ENCODE data around the gene KLF11.
"Not testable (repeated sequence)": the region's sequence is repeated elsewhere in the genome, so short reads cannot be mapped to it uniquely, and the experiment has no call there.

The KLF11 gene

DNA sequence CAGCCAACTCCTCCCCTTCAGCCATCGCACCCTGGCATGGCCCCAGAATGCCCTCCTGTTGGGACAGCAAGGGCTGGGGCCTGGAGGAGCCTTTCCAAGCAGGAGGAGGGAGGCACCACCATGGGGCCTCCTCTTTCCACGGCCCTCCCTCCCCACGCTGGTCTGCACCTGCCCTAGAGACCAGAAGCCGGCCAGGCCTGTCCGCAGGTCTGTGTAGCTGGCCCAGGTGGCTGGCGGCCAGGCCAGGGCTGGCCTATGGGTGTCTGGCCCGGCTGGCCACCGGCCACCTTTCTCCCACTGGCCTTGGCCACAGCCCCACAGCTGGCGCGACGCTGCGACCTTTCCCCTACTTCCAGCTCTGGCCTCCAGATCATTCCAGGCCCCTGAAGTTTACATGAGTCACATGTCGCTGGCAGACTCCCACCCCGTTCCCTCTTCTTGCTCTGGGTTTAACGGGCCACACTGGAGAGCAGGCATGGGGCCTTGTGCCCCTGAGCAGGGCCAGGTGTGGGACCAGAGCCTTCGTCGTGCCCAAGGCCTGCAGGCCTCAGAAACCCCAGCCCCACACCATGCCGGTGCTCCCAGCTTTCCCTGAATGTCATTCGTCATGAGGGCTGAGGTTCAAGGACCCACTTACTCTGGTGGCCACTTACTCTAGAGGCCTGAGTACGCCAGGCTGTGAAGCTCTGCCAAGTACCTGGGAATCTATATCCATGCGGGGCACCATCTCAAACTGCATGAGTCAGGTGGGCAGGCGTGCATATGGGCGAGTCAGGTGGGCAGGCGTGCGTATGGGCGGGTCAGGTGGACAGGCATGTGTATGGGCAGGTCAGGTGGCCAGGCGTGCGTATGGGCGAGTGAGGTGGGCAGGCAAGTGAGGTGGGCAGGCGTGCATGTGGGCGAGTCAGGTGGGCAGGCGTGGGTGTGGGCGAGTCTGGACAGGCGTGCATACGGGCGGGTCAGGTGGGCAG lies 33.3 kb upstream of the KLF11 start:
- no peak for DNase-seq

DNA sequence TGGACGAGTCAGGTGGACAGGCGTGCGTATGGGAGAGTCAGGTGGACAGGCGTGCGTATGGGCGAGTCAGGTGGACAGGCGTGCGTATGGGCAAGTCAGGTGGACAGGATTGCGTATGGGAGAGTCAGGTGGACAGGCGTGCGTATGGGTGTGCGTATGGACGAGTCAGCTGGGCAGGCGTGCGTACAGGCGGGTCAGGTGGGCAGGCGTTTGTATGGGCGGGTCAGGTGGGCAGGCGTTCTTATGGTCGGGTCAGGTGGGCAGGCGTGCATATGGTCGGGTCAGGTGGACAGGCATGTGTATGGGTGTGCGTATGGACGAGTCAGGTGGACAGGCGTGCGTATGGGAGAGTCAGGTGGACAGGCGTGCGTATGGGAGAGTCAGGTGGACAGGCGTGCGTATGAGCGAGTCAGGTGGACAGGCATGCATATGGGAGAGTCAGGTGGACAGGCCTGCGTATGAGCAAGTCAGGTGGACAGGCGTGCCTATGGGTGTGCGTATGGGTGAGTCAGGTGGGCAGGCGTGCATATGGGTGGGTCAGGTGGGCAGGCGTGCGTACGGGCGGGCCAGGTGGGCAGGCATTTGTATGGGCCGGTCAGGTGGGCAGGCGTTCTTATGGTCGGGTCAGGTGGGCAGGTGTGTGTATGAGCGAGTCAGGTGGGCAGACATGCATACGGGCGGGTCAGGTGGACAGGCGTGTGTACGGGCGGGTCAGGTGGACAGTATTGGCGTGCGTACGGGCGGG lies 32.3 kb upstream of the KLF11 start:
- not testable (repeated sequence) for DNase-seq

DNA sequence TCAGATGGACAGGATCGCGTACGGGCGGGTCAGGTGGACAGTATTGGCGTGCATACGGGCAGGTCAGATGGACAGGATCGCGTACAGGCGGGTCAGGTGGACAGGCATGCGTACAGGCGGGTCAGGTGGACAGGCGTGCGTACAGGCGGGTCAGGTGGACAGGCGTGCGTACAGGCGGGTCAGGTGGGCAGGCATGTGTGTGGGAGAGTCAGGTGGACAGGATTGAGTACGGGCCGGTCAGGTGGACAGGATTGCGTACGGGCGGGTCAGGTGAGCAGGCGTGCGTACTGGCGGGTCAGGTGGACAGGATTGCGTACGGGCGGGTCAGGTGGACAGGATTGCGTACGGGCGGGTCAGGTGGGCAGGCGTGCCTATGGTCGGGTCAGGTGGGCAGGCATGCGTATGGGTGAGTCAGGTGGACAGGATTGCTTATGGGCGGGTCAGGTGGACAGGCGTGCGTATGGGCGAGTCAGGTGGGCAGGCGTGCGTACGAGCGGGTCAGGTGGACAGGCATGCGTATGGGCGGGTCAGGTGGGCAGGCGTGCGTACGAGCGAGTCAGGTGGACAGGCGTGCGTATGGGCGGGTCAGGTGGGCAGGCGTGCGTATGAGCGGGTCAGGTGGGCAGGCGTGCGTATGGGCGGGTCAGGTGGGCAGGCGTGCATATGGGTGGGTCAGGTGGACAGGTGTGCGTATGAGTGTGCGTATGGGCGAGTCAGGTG lies 31.6 kb upstream of the KLF11 start:
- not testable (repeated sequence) for DNase-seq

DNA sequence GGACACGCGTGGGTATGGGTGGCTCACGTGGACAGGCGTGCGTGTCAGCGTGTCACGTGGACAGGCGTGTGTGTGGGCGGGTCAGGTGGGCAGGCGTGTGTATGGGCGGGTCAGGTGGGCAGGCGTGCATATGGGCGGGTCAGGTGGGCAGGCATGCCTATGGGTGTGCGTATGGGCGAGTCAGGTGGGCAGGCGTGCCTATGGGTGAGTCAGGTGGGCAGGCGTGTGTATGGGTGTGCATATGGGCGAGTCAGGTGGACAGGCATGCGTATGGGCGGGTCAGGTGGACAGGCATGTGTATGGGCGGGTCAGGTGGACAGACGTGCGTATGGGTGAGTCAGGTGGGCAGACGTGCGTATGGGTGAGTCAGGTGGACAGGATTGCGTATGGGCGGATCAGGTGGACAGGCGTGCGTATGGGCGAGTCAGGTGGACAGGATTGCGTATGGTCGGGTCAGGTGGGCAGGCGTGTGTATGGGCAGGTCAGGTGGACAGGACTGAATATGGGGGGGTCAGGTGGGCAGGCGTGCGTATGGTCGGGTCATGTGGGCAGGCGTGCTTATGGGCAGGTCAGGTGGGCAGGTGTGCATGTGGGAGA lies 30.9 kb upstream of the KLF11 start:
- not testable (repeated sequence) for DNase-seq

DNA sequence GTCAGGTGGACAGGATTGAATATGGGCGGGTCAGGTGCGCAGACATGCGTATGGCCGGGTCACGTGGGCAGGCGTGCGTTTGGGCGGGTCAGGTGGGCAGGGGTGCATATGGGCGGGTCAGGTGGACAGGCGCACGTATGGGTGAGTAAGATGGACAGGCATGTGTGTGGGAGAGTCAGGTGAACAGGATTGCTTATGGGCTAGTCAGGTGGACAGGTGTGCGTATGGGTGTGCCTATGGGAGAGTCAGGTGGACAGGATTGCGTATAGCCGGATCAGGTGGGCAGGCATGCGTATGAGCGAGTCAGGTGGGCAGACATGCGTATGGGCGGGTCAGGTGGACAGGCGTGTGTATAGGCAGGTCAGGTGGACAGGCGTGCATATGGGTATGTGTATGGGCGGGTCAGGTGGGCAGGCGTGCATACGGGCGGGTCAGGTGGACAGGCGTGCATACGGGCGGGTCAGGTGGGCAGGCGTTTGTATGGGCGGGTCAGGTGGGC lies 30.3 kb upstream of the KLF11 start:
- DNase-seq: no peak

DNA sequence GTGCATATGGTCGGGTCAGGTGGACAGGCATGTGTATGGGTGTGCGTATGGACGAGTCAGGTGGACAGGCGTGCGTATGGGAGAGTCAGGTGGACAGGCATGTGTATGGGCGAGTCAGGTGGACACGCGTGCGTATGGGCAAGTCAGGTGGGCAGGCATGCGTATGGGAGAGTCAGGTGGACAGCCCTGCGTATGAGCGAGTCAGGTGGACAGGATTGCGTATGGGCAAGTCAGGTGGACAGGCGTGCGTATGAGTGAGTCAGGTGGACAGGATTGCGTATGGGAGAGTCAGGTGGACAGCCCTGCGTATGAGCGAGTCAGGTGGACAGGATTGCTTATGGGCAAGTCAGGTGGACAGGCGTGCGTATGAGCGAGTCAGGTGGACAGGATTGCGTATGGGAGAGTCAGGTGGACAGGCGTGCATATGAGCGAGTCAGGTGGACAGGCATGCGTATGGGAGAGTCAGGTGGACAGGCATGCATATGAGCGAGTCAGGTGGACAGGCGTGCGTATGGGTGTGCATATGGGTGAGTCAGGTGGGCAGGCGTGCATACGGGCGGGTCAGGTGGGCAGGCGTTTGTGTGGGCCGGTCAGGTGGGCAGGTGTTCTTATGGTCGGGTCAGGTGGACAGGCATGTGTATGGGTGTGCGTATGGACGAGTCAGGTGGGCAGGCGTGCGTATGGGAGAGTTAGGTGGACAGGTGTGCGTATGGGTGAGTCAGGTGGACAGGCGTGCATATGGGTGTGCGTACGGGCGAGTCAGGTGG lies 29.5 kb upstream of the KLF11 start:
- DNase-seq: not testable (repeated sequence)

DNA sequence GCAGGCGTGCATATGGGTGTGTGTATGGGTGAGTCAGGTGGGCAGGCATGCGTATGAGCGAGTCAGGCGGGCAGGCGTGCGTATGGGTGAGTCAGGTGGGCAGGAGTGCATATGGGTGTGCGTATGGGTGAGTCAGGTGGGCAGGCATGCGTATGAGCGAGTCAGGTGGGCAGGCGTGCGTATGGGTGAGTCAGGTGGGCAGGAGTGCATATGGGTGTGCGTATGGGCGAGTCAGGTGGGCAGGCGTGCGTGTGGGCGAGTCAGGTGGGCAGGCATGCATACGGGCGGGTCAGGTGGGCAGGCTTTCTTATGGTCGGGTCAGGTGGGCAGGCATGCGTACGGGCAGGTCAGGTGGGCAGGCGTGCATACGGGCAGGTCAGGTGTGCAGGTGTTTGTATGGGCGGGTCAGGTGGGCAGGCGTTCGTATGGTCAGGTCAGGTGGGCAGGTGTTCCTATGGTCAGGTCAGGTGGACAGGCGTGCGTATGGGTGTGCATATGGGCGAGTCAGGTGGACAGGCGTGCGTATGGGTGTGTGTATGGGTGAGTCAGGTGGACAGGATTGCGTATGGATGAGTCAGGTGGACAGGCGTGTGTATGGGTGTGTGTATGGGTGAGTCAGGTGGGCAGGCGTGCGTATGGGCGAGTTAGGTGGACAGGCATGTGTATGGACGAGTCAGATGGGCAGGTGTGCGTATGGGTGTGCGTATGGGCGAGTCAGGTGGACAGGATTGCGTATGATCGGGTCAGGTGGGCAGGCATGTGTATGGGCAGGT lies 28.7 kb upstream of the KLF11 start:
- DNase-seq: no peak

DNA sequence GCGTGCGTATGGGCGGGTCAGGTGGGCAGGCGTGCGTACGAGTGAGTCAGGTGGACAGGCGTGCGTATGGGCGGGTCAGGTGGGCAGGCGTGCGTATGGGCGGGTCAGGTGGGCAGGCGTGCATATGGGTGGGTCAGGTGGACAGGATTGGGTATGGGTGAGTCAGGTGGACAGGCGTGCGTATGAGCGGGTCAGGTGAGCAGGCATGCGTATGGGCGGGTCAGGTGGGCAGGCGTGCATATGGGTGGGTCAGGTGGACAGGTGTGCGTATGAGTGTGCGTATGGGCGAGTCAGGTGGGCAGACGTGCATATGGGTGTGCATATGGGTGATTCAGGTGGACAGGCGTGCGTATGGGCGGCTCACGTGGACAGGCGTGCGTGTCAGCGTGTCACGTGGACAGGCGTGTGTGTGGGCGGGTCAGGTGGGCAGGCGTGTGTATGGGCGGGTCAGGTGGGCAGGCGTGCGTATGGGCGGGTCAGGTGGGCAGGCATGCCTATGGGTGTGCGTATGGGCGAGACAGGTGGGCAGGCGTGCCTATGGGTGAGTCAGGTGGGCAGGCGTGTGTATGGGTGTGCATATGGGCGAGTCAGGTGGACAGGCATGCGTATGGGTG lies 27.9 kb upstream of the KLF11 start:
- not testable (repeated sequence) for DNase-seq

DNA sequence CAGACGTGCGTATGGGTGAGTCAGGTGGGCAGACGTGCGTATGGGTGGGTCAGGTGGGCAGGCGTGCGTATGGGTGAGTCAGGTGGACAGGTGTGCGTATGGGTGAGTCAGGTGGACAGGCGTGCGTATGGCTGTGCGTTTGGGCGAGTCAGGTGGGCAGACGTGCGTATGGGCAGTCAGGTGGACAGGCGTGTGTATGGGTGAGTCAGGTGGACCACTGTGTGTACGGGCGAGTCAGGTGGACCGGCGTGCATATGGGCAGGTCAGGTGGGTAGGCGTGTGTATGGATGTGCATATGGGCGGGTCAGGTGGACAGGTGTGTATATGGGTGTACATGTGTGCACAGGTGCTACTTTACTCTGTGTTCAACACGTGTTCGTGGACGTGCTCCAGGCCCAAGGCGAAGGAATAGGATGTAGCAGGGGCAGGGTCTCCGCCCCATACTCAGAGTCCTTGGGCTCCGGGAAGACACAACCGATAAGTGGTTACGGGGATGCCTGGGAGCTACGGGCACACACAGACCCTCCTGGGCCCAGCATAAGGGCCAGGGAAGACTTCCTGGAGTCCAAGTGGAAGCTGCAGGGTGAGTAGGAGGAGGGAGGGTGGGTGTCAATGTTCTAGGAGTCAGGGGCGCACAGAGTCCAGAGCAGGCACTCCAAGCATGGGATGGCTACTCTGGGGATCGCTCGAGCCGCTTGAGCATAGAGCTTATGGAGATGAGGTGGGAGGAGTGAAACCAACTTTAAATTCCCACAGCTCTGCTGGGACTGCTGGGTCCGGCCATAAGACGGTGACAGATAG lies 27.1 kb upstream of the KLF11 start:
- DNase-seq: no peak

DNA sequence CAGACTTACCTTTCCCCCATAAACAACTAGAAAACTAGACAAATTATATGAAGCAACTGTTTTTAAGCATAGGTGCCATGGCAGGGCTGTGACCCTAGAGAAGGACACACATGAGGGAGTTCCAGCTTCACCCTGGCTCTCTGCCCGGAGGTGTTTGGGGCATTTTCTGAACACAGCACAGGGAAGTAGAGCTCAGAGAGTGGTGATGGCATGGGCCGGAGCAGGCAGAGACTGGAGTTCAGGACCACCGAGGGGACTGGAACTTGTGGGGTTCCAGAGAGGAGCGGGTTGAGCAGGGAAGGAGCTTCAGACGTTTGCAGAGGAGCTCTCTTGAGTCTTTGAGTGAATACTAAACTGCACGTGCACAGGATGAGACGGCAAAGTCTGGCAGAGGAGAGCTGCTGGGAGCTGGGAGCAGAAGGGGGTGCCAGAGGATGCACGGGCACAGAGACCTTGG lies 26.5 kb upstream of the KLF11 start:
- no peak for DNase-seq

DNA sequence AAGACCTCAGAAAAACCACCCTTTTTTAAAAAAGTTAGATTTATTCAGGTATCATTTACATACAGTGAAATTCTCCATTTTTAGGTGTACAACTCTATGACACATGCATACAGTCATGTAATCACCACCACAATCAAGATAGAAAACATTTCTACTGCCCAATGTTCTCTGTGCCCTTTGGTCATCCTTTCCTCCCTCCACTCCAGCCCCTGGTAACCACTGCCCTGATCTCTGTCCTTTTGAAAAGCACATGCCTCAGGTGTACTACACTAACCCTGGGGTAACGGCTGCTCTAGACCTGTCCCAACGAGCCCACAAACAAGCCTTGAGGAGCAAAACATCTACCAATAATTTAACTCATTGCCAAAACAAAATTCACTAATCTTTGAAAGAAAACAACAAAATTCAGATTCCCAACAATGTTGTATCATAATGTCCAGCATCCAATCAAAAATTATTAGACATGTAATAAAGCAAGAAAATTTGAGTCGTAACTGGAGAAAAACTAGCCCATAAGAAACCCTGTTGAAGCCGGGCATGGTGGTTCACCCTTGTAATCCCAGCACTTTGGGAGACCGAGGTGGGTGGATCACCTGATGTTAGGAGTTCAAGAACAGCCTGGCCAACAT lies 25.9 kb upstream of the KLF11 start:
- DNase-seq: no peak

DNA sequence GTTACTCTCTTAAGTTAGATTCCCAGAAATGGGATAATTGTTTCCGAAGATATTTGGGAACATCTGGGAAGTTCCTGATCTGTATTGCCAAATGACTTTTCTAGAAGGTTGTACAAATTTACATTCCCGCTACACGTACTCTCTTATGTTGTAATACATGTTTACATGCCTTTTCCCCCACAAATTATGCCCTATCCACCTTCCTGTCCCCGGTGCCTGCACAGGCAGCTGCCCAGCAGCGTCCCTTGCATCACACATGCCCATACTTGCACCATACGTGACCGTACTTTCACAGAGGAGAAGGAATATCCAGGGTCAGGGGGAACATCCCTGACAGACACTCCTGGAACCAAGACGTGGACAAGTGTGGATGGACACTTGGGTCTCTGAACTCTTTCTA lies 24.2 kb upstream of the KLF11 start:
- no peak for DNase-seq

DNA sequence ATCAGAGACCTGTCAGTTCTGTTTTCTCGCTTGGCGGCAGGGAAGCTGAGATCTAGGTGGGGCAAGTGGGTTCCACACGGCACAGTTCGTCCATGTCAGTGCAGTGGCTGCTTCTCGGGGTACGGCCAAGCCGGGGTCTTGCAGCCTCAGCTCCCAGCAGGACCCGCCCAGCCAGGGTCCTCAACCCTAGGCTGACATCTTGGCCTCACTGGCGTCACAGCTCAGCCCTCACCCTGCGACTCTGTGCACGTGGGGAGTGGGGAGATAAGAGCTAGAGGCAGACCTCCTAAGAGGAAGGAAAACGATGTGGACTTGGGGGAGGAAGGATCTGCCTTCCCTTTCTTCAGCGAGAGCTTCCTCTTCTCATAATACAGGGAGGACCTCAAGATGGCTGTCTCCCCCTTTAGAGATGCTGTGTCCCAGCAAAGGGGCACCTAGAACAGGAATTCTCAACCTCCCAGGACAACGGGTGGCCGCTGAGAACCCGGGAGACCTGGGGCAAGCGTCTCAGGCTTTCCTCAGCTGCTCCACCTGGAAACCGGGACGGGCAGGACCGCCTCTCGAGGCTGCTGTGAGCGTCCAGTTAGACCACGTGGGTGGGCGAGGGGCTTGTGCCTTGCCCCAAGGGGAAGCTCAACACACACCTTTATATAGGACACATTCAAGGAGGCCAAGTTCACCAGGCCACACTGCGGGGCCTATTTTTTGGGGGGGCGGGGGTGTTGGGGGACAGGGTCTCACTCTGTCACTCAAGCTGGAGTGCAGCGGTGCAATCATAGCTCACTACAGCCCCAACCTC lies 23.5 kb upstream of the KLF11 start:
- no peak for DNase-seq

DNA sequence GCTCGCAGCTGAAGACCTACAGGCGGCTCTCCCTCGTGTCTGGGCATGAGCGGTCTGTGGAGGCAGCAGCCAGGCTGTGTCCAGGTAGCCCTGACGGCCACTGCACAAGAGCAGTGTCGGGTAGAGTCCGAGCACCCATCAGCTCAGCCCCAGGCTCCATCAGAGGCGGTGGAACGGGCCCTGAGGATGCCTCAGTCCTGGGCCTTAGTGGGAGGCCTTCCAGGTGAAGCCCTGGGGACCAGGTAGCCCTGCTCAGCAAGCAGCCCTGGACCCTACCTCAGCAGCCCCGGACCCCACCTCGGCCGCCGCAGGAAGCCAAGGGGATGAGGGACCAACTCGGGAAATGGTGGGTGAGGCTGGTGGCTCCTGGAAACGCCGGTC lies 21.3 kb upstream of the KLF11 start:
- no peak for DNase-seq

DNA sequence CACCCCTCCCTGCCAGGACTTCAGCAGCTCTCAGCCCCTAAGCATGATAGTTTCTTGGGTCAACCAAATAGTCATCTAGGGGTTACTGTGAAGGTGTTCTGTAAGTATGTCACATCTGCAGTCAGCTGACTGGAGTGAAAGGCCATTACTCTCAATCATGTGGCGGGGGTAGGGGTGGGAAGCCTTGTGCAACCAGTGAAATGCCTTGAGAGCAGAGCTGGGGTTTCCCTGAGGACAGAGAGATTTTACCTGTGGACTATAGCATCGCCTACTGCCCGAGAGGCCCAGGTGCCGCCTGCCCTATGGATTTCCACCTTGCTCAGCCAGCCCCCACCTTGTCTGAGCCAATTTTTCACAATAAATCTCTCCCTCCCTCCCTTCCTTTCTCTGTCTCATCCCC lies 20.9 kb upstream of the KLF11 start:
- DNase-seq: no peak

DNA sequence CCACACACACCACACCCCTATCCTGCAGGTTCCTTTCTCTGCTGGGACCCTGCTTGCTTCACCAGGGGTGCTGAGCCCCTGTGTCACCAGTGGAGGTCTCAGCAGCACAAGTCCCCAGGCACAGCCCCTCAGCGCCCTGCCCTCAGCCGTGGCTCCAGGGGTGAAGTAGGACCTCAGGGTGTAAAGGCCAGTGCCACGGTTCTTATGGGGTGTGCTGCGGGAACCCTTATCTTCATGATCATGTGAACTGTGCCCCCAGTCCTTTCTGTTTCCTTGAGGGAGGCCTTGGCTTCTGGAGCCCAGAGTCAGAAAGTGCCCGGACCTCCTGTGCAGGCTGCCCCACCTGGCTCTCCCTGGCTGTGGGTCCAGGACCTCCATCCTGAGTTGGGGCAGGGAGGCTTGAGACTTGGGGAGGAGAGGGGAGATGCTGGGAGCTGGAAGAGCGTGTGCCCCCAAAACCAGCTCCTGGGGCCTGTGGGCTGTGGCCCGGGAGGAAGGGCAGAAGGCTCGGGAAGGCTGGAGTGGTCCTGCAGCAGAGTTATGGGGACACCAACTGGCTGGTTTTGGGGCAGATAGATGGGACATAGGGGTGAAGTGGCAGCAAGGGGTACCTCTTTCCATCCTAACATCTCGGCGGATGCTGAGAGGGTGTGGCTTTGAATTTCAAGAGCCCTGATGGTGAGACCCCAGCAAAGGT lies 20.2 kb upstream of the KLF11 start:
- DNase-seq: no peak

DNA sequence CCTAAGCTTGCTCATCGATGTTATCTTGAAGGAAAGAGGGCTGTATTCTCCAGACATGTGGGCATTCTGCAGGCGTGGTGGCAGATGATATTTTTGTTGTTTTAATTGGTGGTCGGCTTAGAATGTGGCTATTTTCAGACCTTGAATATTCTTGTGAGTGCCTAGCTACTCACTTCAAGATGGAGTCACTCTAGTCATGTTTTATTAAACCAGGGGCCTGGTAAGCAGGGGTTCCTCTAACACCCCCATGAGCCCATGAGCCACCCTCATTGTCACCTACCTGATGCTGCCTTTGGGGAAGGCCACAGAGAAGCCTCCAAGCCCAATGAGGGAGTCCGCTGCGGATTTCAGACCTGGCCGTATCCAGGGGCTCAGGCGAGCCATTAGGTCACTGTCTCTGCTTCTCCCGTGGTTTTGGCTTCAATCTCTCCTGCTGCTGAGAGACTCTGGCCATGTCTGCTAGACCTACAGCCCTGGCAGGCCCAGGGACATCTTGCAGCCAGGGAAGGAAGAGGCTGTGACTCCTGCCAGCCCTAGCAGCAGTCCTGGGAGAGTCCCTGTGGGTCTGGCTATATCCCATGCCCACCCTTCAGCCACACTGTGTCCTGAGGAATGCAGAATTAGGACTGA lies 16.3 kb upstream of the KLF11 start:
- no peak for DNase-seq
